ENCODE data around the gene ANKRD33B. TPM values are rescaled to one million over a fixed set of nuclear protein-coding genes. Genes with fewer than 3 reads are reported as not detected.
A peak's percentile ranks its signal among the peaks of the same experiment; 100 is the strongest.

ANKRD33B gene
- total RNA-seq, 3 donors from 2014 or later (not counting 1 experiment from before 2014, with no cell fraction given) = 2.4 to 4.3 (median 3.9) TPM

- no peak for TF ChIP-seq CTCF (IDR thresholded peaks at IDR 0.05)
- Mint-ChIP-seq H3K4me3 (no peak overlapping the region), H3K36me3 (no peaks in the 10 kb centered on the region), H3K27ac (no peak overlapping the region), H3K9me3 (no peaks in the 10 kb centered on the region), H3K4me1 (peaks cover 14 to 22% of the 10 kb centered on the region in 2 donors), H3K27me3 (ENCODE audit: low read depth in 2 of 2) (no peaks in the 10 kb centered on the region)
- no peak for ATAC-seq
- DNase-seq = no peak
- Histone ChIP-seq H3K27ac (ENCODE audit: low read length) (no peak overlapping the region), H3K9me3 (ENCODE audit: control insufficient read depth, insufficient read depth, low read length) (no peaks in the 10 kb centered on the region), H3K4me3 (ENCODE audit: low read length) (no peak overlapping the region), H3K4me1 (ENCODE audit: control insufficient read depth, insufficient read depth, low read length) (no peaks in the 10 kb centered on the region), H3K27me3 (ENCODE audit: control insufficient read depth, insufficient read depth, low read length) (no peaks in the 10 kb centered on the region), H3K36me3 (ENCODE audit: control insufficient read depth, insufficient read depth, low read length) (no peaks in the 10 kb centered on the region)
- intact Hi-C loops (cut with micrococcal nuclease) = no loop called here
- 94% methylated on average over 17 of the region's 17 CpGs for WGBS (ENCODE audit: insufficient coverage)
Measured at GRCh38 chr5:10618311-10618710, 54.4 kb downstream of the ANKRD33B start.

DNA sequence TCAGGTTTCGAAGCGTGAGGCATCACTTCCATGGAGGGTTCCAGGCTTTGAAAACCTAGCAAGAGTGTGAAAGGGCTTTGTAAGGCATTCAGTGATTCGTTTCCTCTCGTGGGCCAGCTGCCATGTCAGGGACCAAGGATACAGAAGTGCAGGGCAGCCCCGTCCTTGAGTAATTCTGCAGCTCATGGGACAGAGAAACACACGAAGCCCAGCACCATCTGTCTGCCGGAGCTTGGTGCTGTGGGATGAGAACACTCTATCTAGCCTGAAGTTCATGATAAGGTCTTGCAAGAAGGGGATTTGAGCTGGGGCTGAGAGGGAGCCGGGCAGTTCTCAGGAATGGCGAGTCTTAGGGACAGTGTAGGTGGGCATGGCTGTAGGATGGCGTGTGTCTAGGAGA is 55.8 kb downstream of the ANKRD33B start:
- no peaks in the 10 kb centered on the region for H3K27me3 Mint-ChIP-seq (ENCODE audit: low read depth in 2 of 2)
- no peak overlapping the region for H3K4me3 Mint-ChIP-seq
- Histone ChIP-seq H3K9me3 (ENCODE audit: control insufficient read depth, insufficient read depth, low read length) (no peaks in the 10 kb centered on the region), H3K36me3 (ENCODE audit: control insufficient read depth, insufficient read depth, low read length) (no peaks in the 10 kb centered on the region), H3K27me3 (ENCODE audit: control insufficient read depth, insufficient read depth, low read length) (no peaks in the 10 kb centered on the region), H3K27ac (ENCODE audit: low read length) (no peak overlapping the region), H3K4me1 (ENCODE audit: control insufficient read depth, insufficient read depth, low read length) (no peaks in the 10 kb centered on the region), H3K4me3 (ENCODE audit: low read length) (no peak overlapping the region)
- no peak for ATAC-seq
- intact Hi-C loops (cut with micrococcal nuclease) = loop anchor here (5.0 kb wide), 1 partner anchor 52 kb away; no protein-coding TSS in a partner anchor
- 96% methylated on average over 10 of the region's 10 CpGs for WGBS (ENCODE audit: insufficient coverage)
- no peaks in the 10 kb centered on the region for H3K9me3 Mint-ChIP-seq
- peaks cover 14 to 22% of the 10 kb centered on the region in 2 donors for H3K4me1 Mint-ChIP-seq
- H3K36me3 Mint-ChIP-seq = no peaks in the 10 kb centered on the region
- DNase-seq = no peak
- H3K27ac Mint-ChIP-seq = peak overlapping the region in 1 of 2 donors; percentile 5
- no peak for TF ChIP-seq CTCF (IDR thresholded peaks at IDR 0.05)

- no peak for TF ChIP-seq CTCF (IDR thresholded peaks at IDR 0.05)
- Mint-ChIP-seq H3K27ac (peak overlapping the region in 1 of 2 donors; percentile 5), H3K4me3 (no peak overlapping the region), H3K4me1 (peaks cover 14 to 22% of the 10 kb centered on the region in 2 donors), H3K36me3 (no peaks in the 10 kb centered on the region), H3K9me3 (no peaks in the 10 kb centered on the region), H3K27me3 (ENCODE audit: low read depth in 2 of 2) (no peaks in the 10 kb centered on the region)
- intact Hi-C loops (cut with micrococcal nuclease) = loop anchor here (5.0 kb wide), 1 partner anchor 53 kb away; no protein-coding TSS in a partner anchor
- Histone ChIP-seq H3K9me3 (ENCODE audit: control insufficient read depth, insufficient read depth, low read length) (no peaks in the 10 kb centered on the region), H3K36me3 (ENCODE audit: control insufficient read depth, insufficient read depth, low read length) (no peaks in the 10 kb centered on the region), H3K4me1 (ENCODE audit: control insufficient read depth, insufficient read depth, low read length) (no peaks in the 10 kb centered on the region), H3K4me3 (ENCODE audit: low read length) (no peak overlapping the region), H3K27ac (ENCODE audit: low read length) (no peak overlapping the region), H3K27me3 (ENCODE audit: control insufficient read depth, insufficient read depth, low read length) (no peaks in the 10 kb centered on the region)
- 82% methylated on average over 3 of the region's 3 CpGs for WGBS (ENCODE audit: insufficient coverage)
- DNase-seq (no peak), ATAC-seq (no peak)
Measured at GRCh38 chr5:10620346-10620745, 56.5 kb downstream of the ANKRD33B start.

- ATAC-seq = peak in 2 of 3 donors; percentile 94 to 98
- H3K27ac ChIP-seq (ENCODE audit: low read length) = no peak overlapping the region
Measured at GRCh38 chr5:10621832-10622231, 58.0 kb downstream of the ANKRD33B start.

More at GRCh38 chr5:10621832-10622231, 58.0 kb downstream of the ANKRD33B start:
- no peaks in the 10 kb centered on the region for H3K27me3 ChIP-seq (ENCODE audit: control insufficient read depth, insufficient read depth, low read length)
- no peaks in the 10 kb centered on the region for H3K36me3 Mint-ChIP-seq
- peak overlapping the region; percentile 85 to 92 for H3K27ac Mint-ChIP-seq
- no peaks in the 10 kb centered on the region for H3K9me3 Mint-ChIP-seq
- H3K36me3 ChIP-seq (ENCODE audit: control insufficient read depth, insufficient read depth, low read length) = no peaks in the 10 kb centered on the region
- no peak overlapping the region for H3K4me3 ChIP-seq (ENCODE audit: low read length)
- H3K4me1 Mint-ChIP-seq = peaks cover 14 to 23% of the 10 kb centered on the region in 2 donors
- peak overlapping the region; percentile 28 for H3K4me3 Mint-ChIP-seq
- no peak for DNase-seq
- H3K9me3 ChIP-seq (ENCODE audit: control insufficient read depth, insufficient read depth, low read length) = no peaks in the 10 kb centered on the region
- H3K27me3 Mint-ChIP-seq (ENCODE audit: low read depth in 2 of 2) = no peaks in the 10 kb centered on the region
- WGBS (ENCODE audit: insufficient coverage) = 50% methylated on average over 1 of the region's 1 CpG
- no peaks in the 10 kb centered on the region for H3K4me1 ChIP-seq (ENCODE audit: control insufficient read depth, insufficient read depth, low read length)
- intact Hi-C loops (cut with micrococcal nuclease) = loop anchor here (5.0 kb wide), 1 partner anchor 55 kb away; no protein-coding TSS in a partner anchor
- no peak for TF ChIP-seq CTCF (IDR thresholded peaks at IDR 0.05)
